Effector memory CD8-positive, alpha-beta T cell (primary cell): ENCODE results near the gene LPAR6.
A peak's percentile ranks its signal among the peaks of the same experiment; 100 is the strongest.
"Not testable (repeated sequence)": the region's sequence is repeated elsewhere in the genome, so short reads cannot be mapped to it uniquely, and the experiment has no call there.

Experiments used
- ATAC-seq: fragments of 150-1000 bp; cut with Tn5 transposase; replicated peaks from 2 replicates; pipeline ENCODE4 v1.10.0; 2021; ENCODE audit warnings: mild to moderate bottlenecking, moderate library complexity
- DNase-seq, 3 experiments: peaks; one replicate each; pipeline ENCODE4 v3.0.0; 2021
- H3K27ac Mint-ChIP-seq, 2 donors: one replicate each; pipeline ENCODE4 v1.8.0; 2022; ENCODE audit warnings: mild to moderate bottlenecking in 2 of 2, mixed read lengths in 2 of 2, moderate library complexity in 2 of 2
- H3K27me3 Mint-ChIP-seq, 2 donors: one replicate each; pipeline ENCODE4 v1.8.0; 2022; ENCODE audit warnings: mixed read lengths in 2 of 2
- H3K36me3 Mint-ChIP-seq: one replicate; pipeline ENCODE4 v1.8.0; 2022; ENCODE audit warnings: mild to moderate bottlenecking, moderate library complexity, mixed read lengths; ENCODE audit not compliant: insufficient read depth
- H3K4me1 Mint-ChIP-seq, 2 donors: one replicate each; pipeline ENCODE4 v1.8.0; 2022; ENCODE audit warnings: low read depth in 2 of 2, mixed read lengths in 2 of 2
- H3K4me3 Mint-ChIP-seq, 2 donors: one replicate each; pipeline ENCODE4 v1.8.0; 2022; ENCODE audit warnings: mild to moderate bottlenecking in 2 of 2, mixed read lengths in 2 of 2, moderate library complexity in 2 of 2
- H3K9me3 Mint-ChIP-seq, 2 donors: one replicate each; pipeline ENCODE4 v1.8.0; 2022; ENCODE audit warnings: mixed read lengths in 2 of 2

Gene LPAR6

GRCh38 chr13:48431987-48432615 lies 19.2 kb upstream of the LPAR6 start:
- ATAC-seq (no peak), DNase-seq (no peak)
- no peak overlapping the region for H3K4me3 Mint-ChIP-seq
- H3K9me3 Mint-ChIP-seq, result no peaks in the 10 kb centered on the region
- no peaks in the 10 kb centered on the region for H3K27me3 Mint-ChIP-seq
- H3K4me1 Mint-ChIP-seq, result peaks cover 9 to 46% of the 10 kb centered on the region in 2 donors
- H3K27ac Mint-ChIP-seq, result no peak overlapping the region
- peaks cover 3% of the 10 kb centered on the region for H3K36me3 Mint-ChIP-seq

GRCh38 chr13:48431431-48431830 lies 18.5 kb upstream of the LPAR6 start:
- peaks cover 9 to 43% of the 10 kb centered on the region in 2 donors for H3K4me1 Mint-ChIP-seq
- no peaks in the 10 kb centered on the region for H3K9me3 Mint-ChIP-seq
- no peaks in the 10 kb centered on the region for H3K27me3 Mint-ChIP-seq
- DNase-seq (no peak), ATAC-seq (no peak)
- no peak overlapping the region for H3K4me3 Mint-ChIP-seq
- H3K27ac Mint-ChIP-seq, result no peak overlapping the region
- peaks cover 3% of the 10 kb centered on the region for H3K36me3 Mint-ChIP-seq

GRCh38 chr13:48429886-48430285 lies 17.0 kb upstream of the LPAR6 start:
- H3K27me3 Mint-ChIP-seq, result no peaks in the 10 kb centered on the region
- H3K27ac Mint-ChIP-seq, result no peak overlapping the region
- ATAC-seq (no peak), DNase-seq (no peak)
- H3K9me3 Mint-ChIP-seq, result no peaks in the 10 kb centered on the region
- peaks cover 3% of the 10 kb centered on the region for H3K36me3 Mint-ChIP-seq
- H3K4me1 Mint-ChIP-seq, result peaks cover 6 to 40% of the 10 kb centered on the region in 2 donors
- H3K4me3 Mint-ChIP-seq, result no peak overlapping the region

- peaks cover 3% of the 10 kb centered on the region for H3K36me3 Mint-ChIP-seq
- DNase-seq (no peak), ATAC-seq (no peak)
- H3K27me3 Mint-ChIP-seq, result no peaks in the 10 kb centered on the region
- no peak overlapping the region for H3K4me3 Mint-ChIP-seq
- peaks cover 6 to 33% of the 10 kb centered on the region in 2 donors for H3K4me1 Mint-ChIP-seq
- H3K9me3 Mint-ChIP-seq, result no peaks in the 10 kb centered on the region
- peak overlapping the region in 1 of 2 donors; percentile 12 for H3K27ac Mint-ChIP-seq
Measured at GRCh38 chr13:48429036-48429435, 16.1 kb upstream of the LPAR6 start.

GRCh38 chr13:48426755-48427298 lies 13.9 kb upstream of the LPAR6 start:
- H3K36me3 Mint-ChIP-seq, H3K27me3 Mint-ChIP-seq, ATAC-seq, H3K4me3 Mint-ChIP-seq, H3K9me3 Mint-ChIP-seq, DNase-seq: not testable (repeated sequence)
- Mint-ChIP-seq H3K4me1 (peaks cover 6 to 27% of the 10 kb centered on the region in 2 donors), H3K27ac (peak overlapping the region in 1 of 2 donors; percentile 57)

- H3K36me3 Mint-ChIP-seq, result peaks cover 3% of the 10 kb centered on the region
- H3K27me3 Mint-ChIP-seq, result no peaks in the 10 kb centered on the region
- H3K4me3 Mint-ChIP-seq, result no peak overlapping the region
- peak overlapping the region in 1 of 2 donors; percentile 57 for H3K27ac Mint-ChIP-seq
- H3K9me3 Mint-ChIP-seq, result no peaks in the 10 kb centered on the region
- H3K4me1 Mint-ChIP-seq, result peaks cover 6 to 20% of the 10 kb centered on the region in 2 donors
- DNase-seq (no peak), ATAC-seq (no peak)
Measured at GRCh38 chr13:48426052-48426451, 13.1 kb upstream of the LPAR6 start.

- Mint-ChIP-seq H3K4me3 (no peak overlapping the region), H3K9me3 (no peaks in the 10 kb centered on the region), H3K4me1 (peaks cover 4 to 21% of the 10 kb centered on the region in 2 donors), H3K36me3 (no peaks in the 10 kb centered on the region), H3K27me3 (no peaks in the 10 kb centered on the region), H3K27ac (no peak overlapping the region)
- ATAC-seq (no peak), DNase-seq (no peak)
Measured at GRCh38 chr13:48424212-48424611, 11.3 kb upstream of the LPAR6 start.

- not testable (repeated sequence) for H3K27me3 Mint-ChIP-seq, ATAC-seq, DNase-seq, H3K4me3 Mint-ChIP-seq, H3K36me3 Mint-ChIP-seq, H3K9me3 Mint-ChIP-seq
- Mint-ChIP-seq H3K4me1 (peaks cover 0 to 23% of the 10 kb centered on the region in 2 donors), H3K27ac (peak overlapping the region in 1 of 2 donors; percentile 10)
Measured at GRCh38 chr13:48422003-48422402, 9.1 kb upstream of the LPAR6 start.

- Mint-ChIP-seq H3K27me3 (no peaks in the 10 kb centered on the region), H3K9me3 (no peaks in the 10 kb centered on the region), H3K27ac (peak overlapping the region; percentile 93 to 96), H3K4me3 (peak overlapping the region; percentile 86 to 93), H3K4me1 (peaks cover 14 to 33% of the 10 kb centered on the region in 2 donors), H3K36me3 (peaks cover 10% of the 10 kb centered on the region)
- DNase-seq (no peak), ATAC-seq (no peak)
Measured at GRCh38 chr13:48415516-48415915, 2.6 kb upstream of the LPAR6 start.

GRCh38 chr13:48414501-48414900 lies 1.6 kb upstream of the LPAR6 start:
- H3K9me3 Mint-ChIP-seq, result no peaks in the 10 kb centered on the region
- no peak for ATAC-seq
- peaks cover 15 to 39% of the 10 kb centered on the region in 2 donors for H3K4me1 Mint-ChIP-seq
- H3K4me3 Mint-ChIP-seq, result peak overlapping the region; percentile 86 to 93
- no peak for DNase-seq
- H3K36me3 Mint-ChIP-seq, result peaks cover 16% of the 10 kb centered on the region
- peak overlapping the region; percentile 93 to 96 for H3K27ac Mint-ChIP-seq
- no peaks in the 10 kb centered on the region for H3K27me3 Mint-ChIP-seq

GRCh38 chr13:48411841-48412531 lies 927 bp downstream of the LPAR6 start:
- Mint-ChIP-seq H3K4me1 (peaks cover 17 to 45% of the 10 kb centered on the region in 2 donors), H3K4me3 (peak overlapping the region; percentile 89 to 93), H3K36me3 (peaks cover 22% of the 10 kb centered on the region), H3K27me3 (no peaks in the 10 kb centered on the region), H3K9me3 (no peaks in the 10 kb centered on the region), H3K27ac (peak overlapping the region; percentile 93 to 98)
- no peak for DNase-seq
- ATAC-seq, result peak; percentile 65

GRCh38 chr13:48411147-48411794 lies 1.6 kb downstream of the LPAR6 start:
- DNase-seq (no peak), ATAC-seq (peak; percentile 31)
- Mint-ChIP-seq H3K4me3 (peak overlapping the region; percentile 89 to 93), H3K27me3 (no peaks in the 10 kb centered on the region), H3K36me3 (peaks cover 22% of the 10 kb centered on the region), H3K4me1 (peaks cover 17 to 49% of the 10 kb centered on the region in 2 donors), H3K27ac (peak overlapping the region; percentile 93 to 98), H3K9me3 (no peaks in the 10 kb centered on the region)

GRCh38 chr13:48410199-48410598 lies 2.7 kb downstream of the LPAR6 start:
- H3K4me1 Mint-ChIP-seq, result peaks cover 16 to 54% of the 10 kb centered on the region in 2 donors

More at GRCh38 chr13:48410199-48410598, 2.7 kb downstream of the LPAR6 start:
- H3K27me3 Mint-ChIP-seq, result no peaks in the 10 kb centered on the region
- DNase-seq (no peak), ATAC-seq (peak; percentile 43)
- peak overlapping the region; percentile 89 to 93 for H3K4me3 Mint-ChIP-seq
- peak overlapping the region; percentile 84 to 93 for H3K27ac Mint-ChIP-seq
- no peaks in the 10 kb centered on the region for H3K9me3 Mint-ChIP-seq
- peaks cover 19% of the 10 kb centered on the region for H3K36me3 Mint-ChIP-seq
